Ovary (tissue), 3 donors: Measurements from ENCODE around the gene MT1HL1.

ENCODE experiments used
- EP300 ChIP-seq: sonication (generic); formaldehyde crosslinking; IDR thresholded peaks from one replicate; pipeline ENCODE4 v1.6.1; 2017; ENCODE audit warnings: antibody characterized with exemption
- POLR2A ChIP-seq: fragments of 450-650 bp; IDR thresholded peaks from one replicate; pipeline ENCODE4 v1.6.1; 2017; ENCODE audit warnings: antibody characterized with exemption, mild to moderate bottlenecking, moderate library complexity
- TF ChIP-seq, protein P1 (sequence below), 3 donors: fragments of 450-650 bp in 2 of 3; fragments of 200-600 bp in 1 of 3; IDR thresholded peaks; one replicate each; pipeline versions ENCODE4 v1.5.1 to v1.8.0; 2016 to 2022; ENCODE audit warnings: antibody characterized with exemption in 3 of 3, mild to moderate bottlenecking in 1 of 3
- donor health status: DM: no; HTN: no; CAD: no.

DNA sequence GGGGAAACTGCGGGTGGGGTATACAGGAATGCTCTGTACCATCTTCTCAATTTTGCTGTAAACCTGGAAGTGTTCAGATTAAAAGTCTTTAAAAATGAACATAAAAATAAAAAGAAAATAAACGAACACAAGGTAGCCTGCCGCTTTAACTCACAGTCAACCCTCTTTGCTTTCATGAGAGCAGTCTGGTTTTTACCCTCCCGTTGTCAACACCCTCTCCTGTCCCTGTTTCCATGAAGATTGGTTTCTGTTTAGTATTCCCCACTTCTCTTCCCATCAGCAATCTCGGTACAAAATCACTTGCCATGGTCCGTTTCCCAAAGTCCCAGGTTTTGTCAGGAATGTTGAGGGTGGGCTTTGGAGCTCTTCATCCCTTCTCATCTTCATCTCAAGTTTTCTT is 28.8 kb downstream of the MT1HL1 start:
- TF ChIP-seq POLR2A (no peak), EP300 (no peak)
- TF ChIP-seq, protein P1, sequence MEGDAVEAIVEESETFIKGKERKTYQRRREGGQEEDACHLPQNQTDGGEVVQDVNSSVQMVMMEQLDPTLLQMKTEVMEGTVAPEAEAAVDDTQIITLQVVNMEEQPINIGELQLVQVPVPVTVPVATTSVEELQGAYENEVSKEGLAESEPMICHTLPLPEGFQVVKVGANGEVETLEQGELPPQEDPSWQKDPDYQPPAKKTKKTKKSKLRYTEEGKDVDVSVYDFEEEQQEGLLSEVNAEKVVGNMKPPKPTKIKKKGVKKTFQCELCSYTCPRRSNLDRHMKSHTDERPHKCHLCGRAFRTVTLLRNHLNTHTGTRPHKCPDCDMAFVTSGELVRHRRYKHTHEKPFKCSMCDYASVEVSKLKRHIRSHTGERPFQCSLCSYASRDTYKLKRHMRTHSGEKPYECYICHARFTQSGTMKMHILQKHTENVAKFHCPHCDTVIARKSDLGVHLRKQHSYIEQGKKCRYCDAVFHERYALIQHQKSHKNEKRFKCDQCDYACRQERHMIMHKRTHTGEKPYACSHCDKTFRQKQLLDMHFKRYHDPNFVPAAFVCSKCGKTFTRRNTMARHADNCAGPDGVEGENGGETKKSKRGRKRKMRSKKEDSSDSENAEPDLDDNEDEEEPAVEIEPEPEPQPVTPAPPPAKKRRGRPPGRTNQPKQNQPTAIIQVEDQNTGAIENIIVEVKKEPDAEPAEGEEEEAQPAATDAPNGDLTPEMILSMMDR (IDR thresholded peaks at IDR 0.05), result no peak
